Vagina (tissue), 2 donors: ENCODE data around the gene RASA3.

Experiments used
- CTCF ChIP-seq, 3 experiments: fragments of 450-650 bp in 2 of 3; fragments of 200-600 bp in 1 of 3; sonication (generic) in 1 of 3; IDR thresholded peaks; one replicate each; pipeline ENCODE4 v1.5.1; 2017 to 2019; ENCODE audit warnings: antibody characterized with exemption in 3 of 3, mild to moderate bottlenecking in 2 of 3, moderate library complexity in 2 of 3
- POLR2A ChIP-seq, 2 donors: fragments of 450-650 bp; IDR thresholded peaks; one replicate each; pipeline ENCODE4 v1.6.1; 2017; ENCODE audit warnings: antibody characterized with exemption in 2 of 2, mild to moderate bottlenecking in 2 of 2, moderate library complexity in 2 of 2
- POLR2AphosphoS5 ChIP-seq, 2 donors: sonication (generic); formaldehyde crosslinking; IDR thresholded peaks; one replicate each; pipeline ENCODE4 v1.9.0; 2017; ENCODE audit warnings: antibody characterized with exemption in 2 of 2, mild to moderate bottlenecking in 2 of 2, low read depth in 1 of 2; ENCODE audit not compliant: insufficient read depth in 1 of 2

- TF ChIP-seq CTCF (IDR thresholded peaks at IDR 0.05) = no peak
- no peak for TF ChIP-seq POLR2AphosphoS5 (IDR thresholded peaks at IDR 0.05; ENCODE audit: insufficient read depth in 1 of 2, low read depth in 1 of 2)
- TF ChIP-seq POLR2A (IDR thresholded peaks at IDR 0.05) = no peak
Measured at GRCh38 chr13:114077099-114077932, 55.1 kb downstream of the RASA3 start.
